Neural crest cell (in vitro differentiated cells): ENCODE measurements around the gene PTPN22. TPM values are rescaled to one million over a fixed set of nuclear protein-coding genes. Genes with fewer than 3 reads are reported as not detected.

Experiments used
- DNase-seq: peaks from one replicate; pipeline ENCODE4 v3.0.0; 2021; ENCODE audit warnings: low read depth, mixed read lengths, low spot score
- H3K27ac Mint-ChIP-seq: one replicate; pipeline ENCODE4 v1.8.0; 2021; ENCODE audit warnings: mild to moderate bottlenecking, mixed read lengths; ENCODE audit not compliant: unreplicated experiment
- H3K27me3 Mint-ChIP-seq: 2 replicates; pipeline ENCODE4 v1.8.0; 2021; ENCODE audit warnings: low read depth, mild to moderate bottlenecking, mixed read lengths
- H3K36me3 Mint-ChIP-seq: 2 replicates; pipeline ENCODE4 v1.8.0; 2021; ENCODE audit warnings: low read depth, mild to moderate bottlenecking, mixed read lengths
- H3K4me1 Mint-ChIP-seq: 2 replicates; pipeline ENCODE4 v1.8.0; 2021; ENCODE audit warnings: mixed read lengths
- H3K4me3 Mint-ChIP-seq: one replicate; pipeline ENCODE4 v1.8.0; 2021; ENCODE audit warnings: mild to moderate bottlenecking, mixed read lengths
- H3K9me3 Mint-ChIP-seq: 2 replicates; pipeline ENCODE4 v1.8.0; 2021; ENCODE audit warnings: mixed read lengths
- total RNA-seq: library from RNA; stranded (reverse); gene quantifications from 2 replicates; pipeline ENCODE4 v1.2.1, GENCODE V29; 2021
- TF ChIP-seq, protein P1 (sequence below): fragments of 200-600 bp; sonication (generic); conservative IDR thresholded peaks from 2 replicates; pipeline ENCODE4 v1.5.0; 2021; ENCODE audit warnings: antibody characterized with exemption, mild to moderate bottlenecking

Gene PTPN22
- total RNA-seq, 1 donor from 2014 or later = not detected

- no peak for DNase-seq
- Mint-ChIP-seq H3K27me3 (no peaks in the 10 kb centered on the region), H3K36me3 (peaks cover 21% of the 10 kb centered on the region), H3K4me3 (no peak overlapping the region), H3K9me3 (no peaks in the 10 kb centered on the region), H3K27ac (no peak overlapping the region), H3K4me1 (peaks cover 2% of the 10 kb centered on the region)
- TF ChIP-seq, protein P1, sequence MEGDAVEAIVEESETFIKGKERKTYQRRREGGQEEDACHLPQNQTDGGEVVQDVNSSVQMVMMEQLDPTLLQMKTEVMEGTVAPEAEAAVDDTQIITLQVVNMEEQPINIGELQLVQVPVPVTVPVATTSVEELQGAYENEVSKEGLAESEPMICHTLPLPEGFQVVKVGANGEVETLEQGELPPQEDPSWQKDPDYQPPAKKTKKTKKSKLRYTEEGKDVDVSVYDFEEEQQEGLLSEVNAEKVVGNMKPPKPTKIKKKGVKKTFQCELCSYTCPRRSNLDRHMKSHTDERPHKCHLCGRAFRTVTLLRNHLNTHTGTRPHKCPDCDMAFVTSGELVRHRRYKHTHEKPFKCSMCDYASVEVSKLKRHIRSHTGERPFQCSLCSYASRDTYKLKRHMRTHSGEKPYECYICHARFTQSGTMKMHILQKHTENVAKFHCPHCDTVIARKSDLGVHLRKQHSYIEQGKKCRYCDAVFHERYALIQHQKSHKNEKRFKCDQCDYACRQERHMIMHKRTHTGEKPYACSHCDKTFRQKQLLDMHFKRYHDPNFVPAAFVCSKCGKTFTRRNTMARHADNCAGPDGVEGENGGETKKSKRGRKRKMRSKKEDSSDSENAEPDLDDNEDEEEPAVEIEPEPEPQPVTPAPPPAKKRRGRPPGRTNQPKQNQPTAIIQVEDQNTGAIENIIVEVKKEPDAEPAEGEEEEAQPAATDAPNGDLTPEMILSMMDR = no peak
These were observed 78.5 kb downstream of the PTPN22 start for GRCh38 chr1:113792986-113793385.

DNA sequence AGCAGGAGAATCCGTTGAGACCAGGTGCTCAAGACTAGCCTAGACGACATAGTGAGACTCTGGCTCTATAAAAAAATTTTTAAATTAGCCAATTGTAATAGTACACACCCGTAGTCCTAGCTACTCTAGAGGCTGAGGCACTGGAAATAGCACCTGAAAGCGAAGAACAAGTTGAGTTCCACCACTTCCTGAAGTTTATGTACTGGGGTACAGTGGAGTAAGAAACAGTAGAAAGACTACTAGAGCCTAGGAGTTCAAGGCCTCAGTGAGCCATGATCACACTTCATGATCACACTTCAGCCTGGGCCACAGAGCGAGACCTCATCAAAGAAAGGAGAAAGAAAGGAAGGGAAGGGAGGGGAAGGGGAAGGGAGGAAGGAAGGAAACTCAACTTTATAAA, 79.0 kb downstream of the PTPN22 start:
- peaks cover 4% of the 10 kb centered on the region for H3K4me1 Mint-ChIP-seq
- H3K9me3 Mint-ChIP-seq = no peaks in the 10 kb centered on the region
- no peak overlapping the region for H3K4me3 Mint-ChIP-seq
- no peak for DNase-seq
- H3K27me3 Mint-ChIP-seq = no peaks in the 10 kb centered on the region
- TF ChIP-seq, protein P1 = no peak
- H3K27ac Mint-ChIP-seq = no peak overlapping the region
- H3K36me3 Mint-ChIP-seq = peaks cover 18% of the 10 kb centered on the region

- no peak overlapping the region for H3K4me3 Mint-ChIP-seq
- H3K27ac Mint-ChIP-seq = no peak overlapping the region
- H3K9me3 Mint-ChIP-seq = no peaks in the 10 kb centered on the region
- TF ChIP-seq, protein P1 = no peak
- peaks cover 13% of the 10 kb centered on the region for H3K36me3 Mint-ChIP-seq
- H3K4me1 Mint-ChIP-seq = peaks cover 16% of the 10 kb centered on the region
- no peak for DNase-seq
- no peaks in the 10 kb centered on the region for H3K27me3 Mint-ChIP-seq
These were observed 82.7 kb downstream of the PTPN22 start for GRCh38 chr1:113788802-113789201.

- Mint-ChIP-seq H3K4me1 (peaks cover 20% of the 10 kb centered on the region), H3K9me3 (no peaks in the 10 kb centered on the region), H3K4me3 (no peak overlapping the region), H3K27ac (no peak overlapping the region), H3K27me3 (no peaks in the 10 kb centered on the region), H3K36me3 (peaks cover 8% of the 10 kb centered on the region)
- DNase-seq = no peak
- TF ChIP-seq, protein P1 = no peak
These were observed 83.8 kb downstream of the PTPN22 start for GRCh38 chr1:113787663-113788062.

GRCh38 chr1:113786069-113786468, 85.4 kb downstream of the PTPN22 start:
- Mint-ChIP-seq H3K27me3 (no peaks in the 10 kb centered on the region), H3K9me3 (no peaks in the 10 kb centered on the region), H3K27ac (no peak overlapping the region), H3K4me1 (peaks cover 20% of the 10 kb centered on the region), H3K36me3 (peaks cover 8% of the 10 kb centered on the region), H3K4me3 (no peak overlapping the region)
- DNase-seq = no peak
- TF ChIP-seq, protein P1 = no peak
